Epithelial cell of proximal tubule (primary cell): ENCODE results near the gene PRPF8. TPM values are rescaled to one million over a fixed set of nuclear protein-coding genes. Genes with fewer than 3 reads are reported as not detected.

ENCODE experiments used
- DNase-seq: peaks from one replicate; pipeline ENCODE4 v3.0.0-alpha.2; 2011; ENCODE audit warnings: low read depth
- H3K4me3 ChIP-seq: 2 replicates; pipeline ENCODE4 v1.5.1; 2011; ENCODE audit warnings: low read depth, mild to moderate bottlenecking, low read length
- CTCF ChIP-seq: conservative IDR thresholded peaks from 2 replicates; pipeline ENCODE4 v1.5.1; 2012; ENCODE audit warnings: low read depth, mild to moderate bottlenecking, low read length
- total RNA-seq: library from RNA; depleted of rRNA; stranded (reverse); fragments of >200 nt; gene quantifications from 2 replicates; pipeline ENCODE4 v1.2.3, GENCODE V29; 2015

PRPF8 gene
- total RNA-seq, 1 donor from 2014 or later: 119 TPM

- no peak for DNase-seq
- no peak for TF ChIP-seq CTCF
- no peak overlapping the region for H3K4me3 ChIP-seq
These were observed 49.6 kb downstream of the PRPF8 start for GRCh38 chr17:1634841-1635650.

- DNase-seq: no peak
- TF ChIP-seq CTCF: no peak
- no peak overlapping the region for H3K4me3 ChIP-seq
These were observed 54.0 kb downstream of the PRPF8 start for GRCh38 chr17:1630662-1631061.

GRCh38 chr17:1629504-1630310 lies 55.0 kb downstream of the PRPF8 start:
- peak overlapping the region; percentile 61 for H3K4me3 ChIP-seq
- TF ChIP-seq CTCF: peak; percentile 77
- DNase-seq: no peak

GRCh38 chr17:1628856-1629503 lies 55.7 kb downstream of the PRPF8 start:
- TF ChIP-seq CTCF: peak; percentile 19
- peak overlapping the region; percentile 61 for H3K4me3 ChIP-seq
- DNase-seq: peak; percentile 42

GRCh38 chr17:1627982-1628855 lies 56.4 kb downstream of the PRPF8 start, which contains the start of gene SLC43A2:
SLC43A2 (minus strand) TSS chr17:1628834; CDS start chr17:1627874, 960 bp downstream.
- no peak for TF ChIP-seq CTCF
- peak within 1 kb of the TSS; percentile 61 for H3K4me3 ChIP-seq
- DNase-seq: no peak
